HUES6 (cell line): ENCODE data around the gene NUP98.

Experiments used
- H3K27ac ChIP-seq: 2 replicates; pipeline ENCODE4 v1.7.0; 2013; ENCODE audit warnings: low read depth, mild to moderate bottlenecking, low read length, inconsistent platforms
- H3K27me3 ChIP-seq: 2 replicates; pipeline ENCODE4 v1.6.1; 2013; ENCODE audit warnings: low read length; ENCODE audit not compliant: control insufficient read depth, insufficient read depth
- H3K36me3 ChIP-seq: 2 replicates; pipeline ENCODE4 v1.6.1; 2013; ENCODE audit warnings: low read length; ENCODE audit not compliant: control insufficient read depth, insufficient read depth
- H3K4me1 ChIP-seq: 2 replicates; pipeline ENCODE4 v1.6.1; 2013; ENCODE audit warnings: low read length; ENCODE audit not compliant: control insufficient read depth, insufficient read depth
- H3K4me3 ChIP-seq: 2 replicates; pipeline ENCODE4 v1.5.1; 2013; ENCODE audit warnings: low read depth, low read length
- H3K9ac ChIP-seq: one replicate; pipeline ENCODE4 v1.6.1; 2013; ENCODE audit warnings: mild to moderate bottlenecking, low read length
- H3K9me3 ChIP-seq: 2 replicates; pipeline ENCODE4 v1.6.1; 2013; ENCODE audit warnings: low read depth, low read length; ENCODE audit not compliant: control insufficient read depth, insufficient read depth

The NUP98 gene

DNA sequence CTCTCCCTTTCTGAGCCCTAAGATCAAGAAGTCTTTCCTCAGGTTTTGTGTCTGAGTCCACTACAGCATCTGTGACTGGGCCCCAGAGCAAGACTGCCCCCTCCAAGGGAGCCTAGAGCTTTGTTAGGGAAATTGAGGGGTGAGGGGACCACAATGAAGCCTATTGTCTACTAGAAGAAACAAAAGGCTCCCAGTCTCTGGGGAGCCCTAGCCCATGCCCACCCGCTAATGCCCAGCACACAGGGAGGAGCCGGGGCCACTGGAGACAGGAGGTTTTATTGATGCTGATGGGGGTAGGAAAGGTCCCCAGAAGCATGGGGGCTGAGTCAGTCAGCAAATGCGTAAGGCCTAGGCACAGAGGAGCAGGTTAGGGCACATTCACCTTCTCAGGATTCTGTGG, 29.4 kb upstream of the NUP98 start:
- Histone ChIP-seq H3K27me3 (no peaks in the 10 kb centered on the region), H3K9ac (no peak overlapping the region), H3K4me1 (peaks cover 29% of the 10 kb centered on the region), H3K4me3 (no peak overlapping the region), H3K27ac (no peak overlapping the region), H3K36me3 (peaks cover 40% of the 10 kb centered on the region), H3K9me3 (no peaks in the 10 kb centered on the region)

DNA sequence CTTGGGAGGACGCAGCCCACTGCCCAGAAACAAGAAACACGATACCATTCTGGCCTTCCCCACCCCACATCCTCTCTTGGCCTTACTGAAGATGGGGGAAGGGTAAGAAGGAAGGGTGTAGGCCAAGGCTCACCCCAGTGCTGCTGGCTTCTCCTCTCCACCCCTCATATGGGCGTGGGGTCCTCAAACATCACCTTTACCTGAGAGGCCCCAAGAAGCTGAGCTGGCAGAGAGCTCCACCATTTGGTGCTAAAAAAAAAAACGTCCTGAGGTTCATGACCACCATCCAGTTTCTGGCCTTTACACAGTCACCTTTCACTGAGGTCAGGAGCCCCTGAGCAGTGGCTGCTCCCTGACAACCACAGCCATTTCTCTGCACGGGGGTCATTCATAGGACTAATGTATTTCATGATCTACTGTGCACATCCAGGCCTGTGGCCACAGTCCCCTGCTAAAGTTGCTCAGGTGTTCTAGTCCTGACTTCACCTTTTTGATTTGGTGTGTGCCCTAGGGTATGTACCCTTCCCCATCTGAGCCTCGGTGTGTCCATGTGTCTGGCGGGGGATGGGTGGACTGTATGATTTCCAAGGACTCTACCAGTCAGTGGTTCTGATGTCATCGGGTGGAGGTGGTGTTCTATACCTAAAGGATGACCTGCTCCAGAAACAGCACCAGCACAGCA, 28.3 kb upstream of the NUP98 start:
- no peak overlapping the region for H3K9ac ChIP-seq
- no peaks in the 10 kb centered on the region for H3K9me3 ChIP-seq
- H3K36me3 ChIP-seq: peaks cover 37% of the 10 kb centered on the region
- peaks cover 29% of the 10 kb centered on the region for H3K4me1 ChIP-seq
- no peak overlapping the region for H3K4me3 ChIP-seq
- no peaks in the 10 kb centered on the region for H3K27me3 ChIP-seq
- H3K27ac ChIP-seq: no peak overlapping the region

DNA sequence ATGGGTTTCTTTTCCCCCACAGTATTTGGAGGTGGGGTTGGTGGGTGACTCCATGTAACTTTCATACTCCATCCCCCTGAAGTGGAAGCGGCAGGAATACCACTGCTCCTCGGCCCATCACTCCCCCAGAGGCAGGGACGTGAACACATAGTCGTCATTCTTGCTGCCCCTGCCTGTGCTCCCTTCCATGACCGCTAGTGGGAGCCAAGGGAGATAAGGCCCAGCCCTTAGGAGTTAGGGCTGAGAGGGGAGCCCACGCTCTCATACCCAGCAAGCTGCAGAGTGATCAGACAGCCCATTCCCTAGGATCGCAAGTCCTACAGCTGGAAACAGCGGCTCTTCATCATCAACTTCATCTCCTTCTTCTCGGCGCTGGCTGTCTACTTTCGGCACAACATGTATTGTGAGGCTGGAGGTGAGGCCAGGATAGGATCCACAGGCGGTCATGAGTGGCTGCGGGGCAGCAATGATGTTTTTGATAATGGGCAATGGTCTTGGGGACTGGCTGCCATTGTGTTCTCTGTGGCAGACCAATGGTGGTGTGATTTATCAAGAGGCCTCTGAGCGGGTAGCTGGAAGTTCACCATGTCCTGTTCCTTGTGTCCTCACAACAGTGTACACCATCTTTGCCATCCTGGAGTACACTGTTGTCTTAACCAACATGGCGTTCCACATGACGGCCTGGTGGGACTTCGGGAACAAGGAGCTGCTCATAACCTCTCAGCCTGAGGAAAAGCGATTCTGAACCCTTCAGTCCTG, 27.5 kb upstream of the NUP98 start:
- no peak overlapping the region for H3K27ac ChIP-seq

DNA sequence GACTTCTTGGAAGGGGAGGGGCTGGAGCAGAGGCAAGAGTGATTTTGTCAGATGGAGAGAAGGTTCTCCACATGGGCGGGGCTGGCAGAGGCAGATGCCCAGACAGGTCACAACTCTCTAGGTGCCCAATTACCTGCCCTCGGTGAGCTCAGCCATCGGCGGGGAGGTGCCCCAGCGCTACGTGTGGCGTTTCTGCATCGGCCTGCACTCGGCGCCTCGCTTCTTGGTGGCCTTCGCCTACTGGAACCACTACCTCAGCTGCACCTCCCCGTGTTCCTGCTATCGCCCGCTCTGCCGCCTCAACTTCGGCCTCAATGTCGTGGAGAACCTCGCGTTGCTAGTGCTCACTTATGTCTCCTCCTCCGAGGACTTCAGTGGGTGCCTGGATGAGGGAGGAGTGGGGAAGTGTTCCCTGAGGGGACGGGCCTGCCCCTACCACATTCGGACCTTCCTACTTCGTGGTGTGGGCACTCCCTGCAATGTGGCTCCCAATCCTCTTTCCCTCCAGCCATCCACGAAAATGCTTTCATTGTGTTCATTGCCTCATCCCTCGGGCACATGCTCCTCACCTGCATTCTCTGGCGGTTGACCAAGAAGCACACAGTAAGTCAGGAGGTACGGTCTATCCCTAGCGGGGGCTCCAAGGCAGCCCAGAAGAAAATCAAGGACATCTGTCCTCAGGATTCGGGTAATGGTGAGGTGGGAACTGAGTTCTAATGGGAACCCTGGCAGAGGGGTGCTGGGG, 26.6 kb upstream of the NUP98 start:
- H3K4me3 ChIP-seq: no peak overlapping the region
- no peak overlapping the region for H3K27ac ChIP-seq
- no peaks in the 10 kb centered on the region for H3K9me3 ChIP-seq
- no peaks in the 10 kb centered on the region for H3K27me3 ChIP-seq
- peaks cover 30% of the 10 kb centered on the region for H3K36me3 ChIP-seq
- no peak overlapping the region for H3K9ac ChIP-seq
- H3K4me1 ChIP-seq: peaks cover 29% of the 10 kb centered on the region

More for the DNA sequence above, 27.5 kb upstream of the NUP98 start:
- no peaks in the 10 kb centered on the region for H3K9me3 ChIP-seq
- peaks cover 29% of the 10 kb centered on the region for H3K4me1 ChIP-seq
- H3K9ac ChIP-seq: no peak overlapping the region
- H3K27me3 ChIP-seq: no peaks in the 10 kb centered on the region
- H3K36me3 ChIP-seq: peaks cover 31% of the 10 kb centered on the region
- no peak overlapping the region for H3K4me3 ChIP-seq

DNA sequence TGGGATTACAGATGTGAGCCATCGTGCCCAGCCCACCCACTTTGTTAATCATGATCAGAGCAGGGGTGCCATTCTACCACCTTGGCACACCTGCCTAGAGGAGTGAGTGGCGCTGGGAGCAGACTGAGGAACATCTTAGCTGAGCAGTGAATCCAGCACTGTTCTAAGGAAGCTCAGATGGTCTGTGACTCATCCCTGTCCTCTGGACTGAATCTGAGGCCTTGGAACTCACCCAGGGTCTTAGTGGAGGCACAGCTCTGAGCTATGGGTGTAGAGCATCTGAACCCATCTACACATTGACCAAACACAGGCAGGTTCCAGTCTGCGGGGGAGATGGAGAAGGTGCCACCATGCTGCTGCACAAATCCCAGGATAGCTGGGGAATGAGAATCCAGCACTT, 25.9 kb upstream of the NUP98 start:
- peaks cover 29% of the 10 kb centered on the region for H3K4me1 ChIP-seq
- H3K9me3 ChIP-seq: no peaks in the 10 kb centered on the region
- H3K36me3 ChIP-seq: peaks cover 30% of the 10 kb centered on the region
- H3K27ac ChIP-seq: no peak overlapping the region
- H3K4me3 ChIP-seq: no peak overlapping the region
- no peak overlapping the region for H3K9ac ChIP-seq
- H3K27me3 ChIP-seq: no peaks in the 10 kb centered on the region

DNA sequence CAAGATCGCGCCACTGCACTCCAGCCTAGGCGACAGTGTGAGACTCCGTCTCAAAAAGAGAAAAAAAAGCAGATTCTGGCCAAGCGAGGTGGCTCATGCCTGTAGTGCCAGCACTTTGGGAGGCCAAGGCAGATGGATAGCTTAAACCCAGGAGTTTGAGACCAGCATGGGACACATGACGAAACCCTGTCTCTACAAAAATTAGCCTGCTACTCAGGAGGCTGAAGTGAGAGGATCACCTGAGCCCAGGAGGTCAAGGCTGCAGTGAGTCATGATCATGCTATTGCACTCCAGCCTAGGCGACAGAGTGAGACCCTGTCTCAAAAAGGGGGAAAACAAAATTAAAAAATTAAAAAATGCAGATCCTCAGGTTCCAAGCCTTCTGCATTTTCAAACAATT, 25.0 kb upstream of the NUP98 start:
- Histone ChIP-seq H3K9me3 (no peaks in the 10 kb centered on the region), H3K9ac (no peak overlapping the region), H3K27ac (no peak overlapping the region), H3K27me3 (no peaks in the 10 kb centered on the region), H3K4me3 (no peak overlapping the region), H3K4me1 (peaks cover 25% of the 10 kb centered on the region), H3K36me3 (peaks cover 20% of the 10 kb centered on the region)

DNA sequence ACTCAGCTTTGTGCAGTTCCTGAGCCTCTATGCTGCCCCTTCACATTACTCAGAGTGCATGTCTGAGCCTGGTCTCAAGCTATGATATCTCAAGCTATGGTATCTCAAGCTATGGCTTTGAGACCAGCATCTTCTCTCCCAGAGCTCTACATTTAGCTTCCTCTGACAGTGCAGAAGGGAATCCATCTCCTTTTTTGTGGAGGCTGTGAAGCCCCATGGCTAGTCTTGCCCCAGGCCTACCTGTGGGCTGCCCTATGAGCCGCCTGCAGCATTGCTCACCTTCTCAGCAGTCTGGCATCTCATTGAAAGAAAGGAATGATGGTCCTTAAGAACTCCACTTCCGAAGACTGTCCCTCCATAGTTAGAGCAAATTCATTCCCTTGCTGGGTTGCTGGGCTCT, 23.6 kb upstream of the NUP98 start:
- Histone ChIP-seq H3K4me3 (no peak overlapping the region), H3K36me3 (peaks cover 7% of the 10 kb centered on the region), H3K9me3 (no peaks in the 10 kb centered on the region), H3K9ac (no peak overlapping the region), H3K27me3 (no peaks in the 10 kb centered on the region), H3K27ac (no peak overlapping the region), H3K4me1 (peaks cover 16% of the 10 kb centered on the region)

DNA sequence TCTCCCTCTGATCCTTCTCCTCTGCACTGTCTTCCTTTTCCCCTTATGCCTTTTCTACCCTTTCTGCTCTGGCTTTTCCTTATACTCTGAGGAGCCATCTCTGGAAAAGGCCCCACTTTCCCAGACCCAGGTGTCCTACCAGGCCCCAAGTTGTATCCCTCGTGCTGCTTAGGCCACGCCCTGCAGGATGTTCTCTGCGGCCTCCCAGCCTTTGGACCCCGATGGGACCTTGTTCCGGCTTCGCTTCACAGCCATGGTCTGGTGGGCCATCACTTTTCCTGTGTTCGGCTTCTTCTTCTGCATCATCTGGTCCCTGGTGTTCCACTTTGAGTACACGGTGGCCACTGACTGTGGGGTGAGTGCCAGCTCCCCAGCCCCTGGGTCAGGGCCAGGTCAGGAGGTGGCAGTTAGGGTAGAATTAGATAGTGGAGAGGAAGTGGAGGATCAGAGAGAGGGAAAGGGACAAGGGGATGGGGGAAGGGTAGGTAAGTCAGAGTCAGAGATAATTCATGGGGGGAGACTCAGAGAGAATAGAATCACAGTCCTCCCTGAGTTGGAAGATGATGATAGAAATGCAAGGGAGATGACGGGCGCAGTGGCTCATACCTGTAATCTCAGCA, 19.9 kb upstream of the NUP98 start:
- Histone ChIP-seq H3K36me3 (no peaks in the 10 kb centered on the region), H3K9ac (no peak overlapping the region), H3K27me3 (no peaks in the 10 kb centered on the region), H3K4me1 (peaks cover 5% of the 10 kb centered on the region; the same call in 1 of the 2 replicates), H3K4me3 (no peak overlapping the region), H3K9me3 (no peaks in the 10 kb centered on the region), H3K27ac (no peak overlapping the region)

DNA sequence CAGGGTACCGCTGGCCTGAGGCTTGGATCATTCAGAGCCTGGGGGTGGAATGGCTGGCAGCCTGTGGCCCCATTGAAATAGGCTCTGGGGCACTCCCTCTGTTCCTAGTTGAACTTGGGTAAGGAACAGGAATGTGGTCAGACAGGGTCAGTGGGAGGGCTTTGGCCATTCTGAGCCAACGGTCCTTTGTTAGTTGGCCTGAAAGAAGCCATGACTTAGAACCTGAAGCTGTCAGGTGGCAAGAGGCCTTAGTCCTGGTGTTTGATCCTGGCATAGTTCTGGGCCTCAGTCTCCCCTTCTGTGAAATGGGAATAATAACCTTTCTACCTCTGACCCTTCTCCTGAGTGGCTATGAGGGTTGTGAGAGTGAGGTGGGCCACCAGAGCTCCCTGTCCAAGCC, 19.3 kb upstream of the NUP98 start:
- Histone ChIP-seq H3K9ac (no peak overlapping the region), H3K36me3 (no peaks in the 10 kb centered on the region), H3K4me1 (peaks cover 5% of the 10 kb centered on the region; the same call in 1 of the 2 replicates), H3K27me3 (no peaks in the 10 kb centered on the region), H3K9me3 (no peaks in the 10 kb centered on the region), H3K4me3 (no peak overlapping the region), H3K27ac (no peak overlapping the region)

DNA sequence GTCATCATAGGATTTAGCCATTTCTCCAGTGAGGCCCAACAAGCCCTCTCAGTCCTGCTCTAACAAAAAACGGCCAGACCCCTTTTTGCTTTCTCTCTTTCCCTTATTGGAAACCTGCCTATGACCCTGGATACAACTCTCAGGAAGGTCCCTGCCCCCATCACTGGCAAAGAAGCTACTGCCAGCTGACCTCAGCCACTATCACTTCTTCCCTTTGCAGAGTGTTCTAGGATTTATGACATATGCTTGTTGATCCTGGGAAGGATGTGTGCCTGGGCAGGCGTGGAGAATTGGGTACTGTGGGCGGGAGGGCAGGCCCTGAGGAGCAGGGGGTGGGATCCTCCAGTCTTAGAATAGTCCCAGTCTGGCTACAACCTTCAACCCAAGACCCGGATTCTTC, 18.5 kb upstream of the NUP98 start:
- no peak overlapping the region for H3K27ac ChIP-seq
- no peak overlapping the region for H3K9ac ChIP-seq
- H3K27me3 ChIP-seq: no peaks in the 10 kb centered on the region
- H3K4me3 ChIP-seq: no peak overlapping the region
- peaks cover 5% of the 10 kb centered on the region; the same call in 1 of the 2 replicates for H3K4me1 ChIP-seq
- no peaks in the 10 kb centered on the region for H3K9me3 ChIP-seq
- H3K36me3 ChIP-seq: 0 out of 2 replicates have a peak, but pooled peaks cover 4% of the 10 kb centered on the region
